ENCODE measurements around the gene AKAP8L.
"Not testable (repeated sequence)": the region's sequence is repeated elsewhere in the genome, so short reads cannot be mapped to it uniquely, and the experiment has no call there.

The AKAP8L gene

GRCh38 chr19:15368798-15369593, 49.8 kb downstream of the AKAP8L start:
- H3K4me3 ChIP-seq (ENCODE audit: low read length in 2 of 2), result no peak overlapping the region
- no peak overlapping the region for H3K27ac ChIP-seq (ENCODE audit: low read length)
- H3K36me3 ChIP-seq (ENCODE audit: control insufficient read depth in 2 of 2, insufficient read depth in 2 of 2, low read length in 2 of 2), result peaks cover 57 to 58% of the 10 kb centered on the region in 2 donors
- no peaks in the 10 kb centered on the region for H3K27me3 ChIP-seq (ENCODE audit: control insufficient read depth in 1 of 2, insufficient read depth in 2 of 2, low read length in 2 of 2)
- no peaks in the 10 kb centered on the region for H3K9me3 ChIP-seq (ENCODE audit: control insufficient read depth in 2 of 2, low read length in 2 of 2)
- H3K4me1 ChIP-seq (ENCODE audit: control insufficient read depth, insufficient read depth, low read length), result peaks cover 11% of the 10 kb centered on the region
- H3K9ac ChIP-seq (ENCODE audit: low read length in 2 of 2), result no peak overlapping the region

- Histone ChIP-seq H3K36me3 (ENCODE audit: control insufficient read depth in 2 of 2, insufficient read depth in 2 of 2, low read length in 2 of 2) (peaks cover 53 to 55% of the 10 kb centered on the region in 2 donors), H3K9ac (ENCODE audit: low read length in 2 of 2) (no peak overlapping the region), H3K27me3 (ENCODE audit: control insufficient read depth in 1 of 2, insufficient read depth in 2 of 2, low read length in 2 of 2) (no peaks in the 10 kb centered on the region), H3K9me3 (ENCODE audit: control insufficient read depth in 2 of 2, low read length in 2 of 2) (no peaks in the 10 kb centered on the region), H3K27ac (ENCODE audit: low read length) (no peak overlapping the region), H3K4me3 (ENCODE audit: low read length in 2 of 2) (no peak overlapping the region), H3K4me1 (ENCODE audit: control insufficient read depth, insufficient read depth, low read length) (peaks cover 2% of the 10 kb centered on the region)
These were observed 50.6 kb downstream of the AKAP8L start for GRCh38 chr19:15368051-15368632.

GRCh38 chr19:15367439-15367838, 51.3 kb downstream of the AKAP8L start:
- Histone ChIP-seq H3K4me3 (ENCODE audit: low read length in 2 of 2) (no peak overlapping the region), H3K9ac (ENCODE audit: low read length in 2 of 2) (no peak overlapping the region), H3K27me3 (ENCODE audit: control insufficient read depth in 1 of 2, insufficient read depth in 2 of 2, low read length in 2 of 2) (no peaks in the 10 kb centered on the region), H3K27ac (ENCODE audit: low read length) (no peak overlapping the region), H3K4me1 (ENCODE audit: control insufficient read depth, insufficient read depth, low read length) (no peaks in the 10 kb centered on the region), H3K9me3 (ENCODE audit: control insufficient read depth in 2 of 2, low read length in 2 of 2) (no peaks in the 10 kb centered on the region), H3K36me3 (ENCODE audit: control insufficient read depth in 2 of 2, insufficient read depth in 2 of 2, low read length in 2 of 2) (peaks cover 50 to 52% of the 10 kb centered on the region in 2 donors)

GRCh38 chr19:15365264-15365663, 53.5 kb downstream of the AKAP8L start:
- peaks cover 46 to 53% of the 10 kb centered on the region in 2 donors for H3K36me3 ChIP-seq (ENCODE audit: control insufficient read depth in 2 of 2, insufficient read depth in 2 of 2, low read length in 2 of 2)

GRCh38 chr19:15363791-15364190, 55.0 kb downstream of the AKAP8L start:
- peaks cover 42 to 49% of the 10 kb centered on the region in 2 donors for H3K36me3 ChIP-seq (ENCODE audit: control insufficient read depth in 2 of 2, insufficient read depth in 2 of 2, low read length in 2 of 2)
- not testable (repeated sequence) for H3K27ac ChIP-seq (ENCODE audit: low read length); H3K9me3 ChIP-seq (ENCODE audit: control insufficient read depth in 2 of 2, low read length in 2 of 2); H3K27me3 ChIP-seq (ENCODE audit: control insufficient read depth in 1 of 2, insufficient read depth in 2 of 2, low read length in 2 of 2); H3K4me1 ChIP-seq (ENCODE audit: control insufficient read depth, insufficient read depth, low read length); H3K4me3 ChIP-seq (ENCODE audit: low read length in 2 of 2); H3K9ac ChIP-seq (ENCODE audit: low read length in 2 of 2)

More at GRCh38 chr19:15365264-15365663, 53.5 kb downstream of the AKAP8L start:
- no peak overlapping the region for H3K27ac ChIP-seq (ENCODE audit: low read length)
- H3K9ac ChIP-seq (ENCODE audit: low read length in 2 of 2), result no peak overlapping the region
- no peaks in the 10 kb centered on the region for H3K4me1 ChIP-seq (ENCODE audit: control insufficient read depth, insufficient read depth, low read length)
- H3K4me3 ChIP-seq (ENCODE audit: low read length in 2 of 2), result no peak overlapping the region
- H3K9me3 ChIP-seq (ENCODE audit: control insufficient read depth in 2 of 2, low read length in 2 of 2), result no peaks in the 10 kb centered on the region
- no peaks in the 10 kb centered on the region for H3K27me3 ChIP-seq (ENCODE audit: control insufficient read depth in 1 of 2, insufficient read depth in 2 of 2, low read length in 2 of 2)

GRCh38 chr19:15363048-15363447, 55.7 kb downstream of the AKAP8L start:
- not testable (repeated sequence) for H3K27ac ChIP-seq (ENCODE audit: low read length)
- H3K36me3 ChIP-seq (ENCODE audit: control insufficient read depth in 2 of 2, insufficient read depth in 2 of 2, low read length in 2 of 2), result peaks cover 44 to 49% of the 10 kb centered on the region in 2 donors

GRCh38 chr19:15360015-15360414, 58.8 kb downstream of the AKAP8L start:
- peaks cover 47 to 52% of the 10 kb centered on the region in 2 donors for H3K36me3 ChIP-seq (ENCODE audit: control insufficient read depth in 2 of 2, insufficient read depth in 2 of 2, low read length in 2 of 2)
- H3K27me3 ChIP-seq (ENCODE audit: control insufficient read depth in 1 of 2, insufficient read depth in 2 of 2, low read length in 2 of 2); H3K4me1 ChIP-seq (ENCODE audit: control insufficient read depth, insufficient read depth, low read length); H3K27ac ChIP-seq (ENCODE audit: low read length); H3K4me3 ChIP-seq (ENCODE audit: low read length in 2 of 2); H3K9ac ChIP-seq (ENCODE audit: low read length in 2 of 2); H3K9me3 ChIP-seq (ENCODE audit: control insufficient read depth in 2 of 2, low read length in 2 of 2): not testable (repeated sequence)

More at GRCh38 chr19:15363048-15363447, 55.7 kb downstream of the AKAP8L start:
- H3K4me3 ChIP-seq (ENCODE audit: low read length in 2 of 2); H3K4me1 ChIP-seq (ENCODE audit: control insufficient read depth, insufficient read depth, low read length); H3K27me3 ChIP-seq (ENCODE audit: control insufficient read depth in 1 of 2, insufficient read depth in 2 of 2, low read length in 2 of 2); H3K9ac ChIP-seq (ENCODE audit: low read length in 2 of 2); H3K9me3 ChIP-seq (ENCODE audit: control insufficient read depth in 2 of 2, low read length in 2 of 2): not testable (repeated sequence)

GRCh38 chr19:15358918-15359317, 59.9 kb downstream of the AKAP8L start:
- Histone ChIP-seq H3K9me3 (ENCODE audit: control insufficient read depth in 2 of 2, low read length in 2 of 2) (no peaks in the 10 kb centered on the region), H3K36me3 (ENCODE audit: control insufficient read depth in 2 of 2, insufficient read depth in 2 of 2, low read length in 2 of 2) (peaks cover 51% of the 10 kb centered on the region in 2 donors), H3K9ac (ENCODE audit: low read length in 2 of 2) (no peak overlapping the region), H3K27me3 (ENCODE audit: control insufficient read depth in 1 of 2, insufficient read depth in 2 of 2, low read length in 2 of 2) (no peaks in the 10 kb centered on the region), H3K4me1 (ENCODE audit: control insufficient read depth, insufficient read depth, low read length) (no peaks in the 10 kb centered on the region), H3K4me3 (ENCODE audit: low read length in 2 of 2) (no peak overlapping the region), H3K27ac (ENCODE audit: low read length) (no peak overlapping the region)

GRCh38 chr19:15357906-15358305, 60.9 kb downstream of the AKAP8L start:
- H3K4me3 ChIP-seq (ENCODE audit: low read length in 2 of 2), result no peak overlapping the region
- H3K9ac ChIP-seq (ENCODE audit: low read length in 2 of 2), result no peak overlapping the region
- no peaks in the 10 kb centered on the region for H3K9me3 ChIP-seq (ENCODE audit: control insufficient read depth in 2 of 2, low read length in 2 of 2)
- no peak overlapping the region for H3K27ac ChIP-seq (ENCODE audit: low read length)
- H3K36me3 ChIP-seq (ENCODE audit: control insufficient read depth in 2 of 2, insufficient read depth in 2 of 2, low read length in 2 of 2), result peaks cover 51% of the 10 kb centered on the region in 2 donors
- no peaks in the 10 kb centered on the region for H3K27me3 ChIP-seq (ENCODE audit: control insufficient read depth in 1 of 2, insufficient read depth in 2 of 2, low read length in 2 of 2)
- no peaks in the 10 kb centered on the region for H3K4me1 ChIP-seq (ENCODE audit: control insufficient read depth, insufficient read depth, low read length)

GRCh38 chr19:15354566-15355296, 64.1 kb downstream of the AKAP8L start:
- no peaks in the 10 kb centered on the region for H3K4me1 ChIP-seq (ENCODE audit: control insufficient read depth, insufficient read depth, low read length)
- H3K4me3 ChIP-seq (ENCODE audit: low read length in 2 of 2), result no peak overlapping the region
- no peaks in the 10 kb centered on the region for H3K9me3 ChIP-seq (ENCODE audit: control insufficient read depth in 2 of 2, low read length in 2 of 2)
- no peak overlapping the region for H3K9ac ChIP-seq (ENCODE audit: low read length in 2 of 2)
- no peak overlapping the region for H3K27ac ChIP-seq (ENCODE audit: low read length)
- H3K27me3 ChIP-seq (ENCODE audit: control insufficient read depth in 1 of 2, insufficient read depth in 2 of 2, low read length in 2 of 2), result no peaks in the 10 kb centered on the region
- peaks cover 31 to 36% of the 10 kb centered on the region in 2 donors for H3K36me3 ChIP-seq (ENCODE audit: control insufficient read depth in 2 of 2, insufficient read depth in 2 of 2, low read length in 2 of 2)

Measured in stomach smooth muscle (tissue), 2 donors.